ENCODE results near the gene CARNS1.
A peak's percentile ranks its signal among the peaks of the same experiment; 100 is the strongest.

Gene CARNS1

GRCh38 chr11:67396587-67397389 lies 18.7 kb upstream of the CARNS1 start:
- Histone ChIP-seq H3K27ac (peak overlapping the region in 10 of 11 experiments; percentile 11 to 59 (median 39); a peak in 14 of 22 replicates), H3K9ac (peak overlapping the region; percentile 31 to 98 (median 57); a peak in 20 of 22 replicates), H3K4me1 (peaks cover 58 to 76% (median 68%) of the 10 kb centered on the region in 10 experiments), H3K4me2 (peak overlapping the region; percentile 53 to 99 (median 93)), H3K9me3 (replicated peaks in 1 of 11) (no peaks in the 10 kb centered on the region), H3K36me3 (peaks cover 57 to 77% (median 69%) of the 10 kb centered on the region in 11 experiments), H3K4me3 (peak overlapping the region in 3 of 10 experiments; percentile 25 to 50 (median 26); a peak in 5 of 20 replicates), H3K27me3 (no peaks in the 10 kb centered on the region), H4K20me1 (peaks cover 42 to 92% (median 77%) of the 10 kb centered on the region in 11 experiments; a peak in 21 of 22 replicates)
- TF ChIP-seq Cebpa-rat (IDR thresholded peaks at IDR 0.05): no peak

- peaks cover 42 to 88% (median 73%) of the 10 kb centered on the region in 11 experiments; a peak in 21 of 22 replicates for H4K20me1 ChIP-seq
- peaks cover 61 to 79% (median 71%) of the 10 kb centered on the region in 10 experiments for H3K4me1 ChIP-seq
These were observed 17.9 kb upstream of the CARNS1 start for GRCh38 chr11:67397536-67397935.

GRCh38 chr11:67397986-67398660 lies 17.4 kb upstream of the CARNS1 start:
- Histone ChIP-seq H4K20me1 (peaks cover 42 to 82% (median 70%) of the 10 kb centered on the region in 11 experiments; a peak in 21 of 22 replicates), H3K9me3 (replicated peaks in 1 of 11) (no peaks in the 10 kb centered on the region), H3K9ac (peak overlapping the region in 10 of 11 experiments; percentile 31 to 98 (median 58); a peak in 17 of 22 replicates), H3K4me3 (peak overlapping the region in 1 of 10 experiments; percentile 15; a peak in 2 of 20 replicates), H3K27me3 (no peaks in the 10 kb centered on the region), H3K4me1 (peaks cover 63 to 79% (median 71%) of the 10 kb centered on the region in 10 experiments), H3K27ac (0 out of 22 replicates have a peak overlapping the region, but pooled peaks of 1 of the 11 experiments have one; percentile 13), H3K4me2 (peak overlapping the region; percentile 82 to 99 (median 94); a peak in 21 of 22 replicates), H3K36me3 (peaks cover 57 to 76% (median 69%) of the 10 kb centered on the region in 11 experiments)
- TF ChIP-seq Cebpa-rat (IDR thresholded peaks at IDR 0.05): no peak

More at GRCh38 chr11:67397536-67397935, 17.9 kb upstream of the CARNS1 start:
- Histone ChIP-seq H3K27ac (peak overlapping the region in 6 of 11 experiments; percentile 20 to 47 (median 33); a peak in 4 of 22 replicates), H3K4me2 (peak overlapping the region; percentile 82 to 99 (median 93)), H3K27me3 (no peaks in the 10 kb centered on the region), H3K4me3 (peak overlapping the region in 4 of 10 experiments; percentile 9 to 50 (median 17); a peak in 4 of 20 replicates), H3K9ac (peak overlapping the region; percentile 25 to 98 (median 56); a peak in 18 of 22 replicates), H3K36me3 (peaks cover 57 to 77% (median 69%) of the 10 kb centered on the region in 11 experiments), H3K9me3 (replicated peaks in 1 of 11) (no peaks in the 10 kb centered on the region)
- no peak for TF ChIP-seq Cebpa-rat (IDR thresholded peaks at IDR 0.05)

GRCh38 chr11:67398661-67399563 lies 16.6 kb upstream of the CARNS1 start:
- no peak for TF ChIP-seq Cebpa-rat (IDR thresholded peaks at IDR 0.05)
- Histone ChIP-seq H3K9ac (peak overlapping the region; percentile 94 to 99 (median 97); a peak in 21 of 22 replicates), H4K20me1 (peaks cover 42 to 74% (median 68%) of the 10 kb centered on the region in 11 experiments; a peak in 21 of 22 replicates), H3K27ac (peak overlapping the region in 3 of 11 experiments; percentile 13 to 22 (median 13); a peak in 2 of 22 replicates), H3K4me2 (peak overlapping the region; percentile 93 to 99 (median 97)), H3K27me3 (no peaks in the 10 kb centered on the region), H3K4me3 (peak overlapping the region in 8 of 10 experiments; percentile 90 to 99 (median 96); a peak in 12 of 20 replicates), H3K9me3 (replicated peaks in 1 of 11) (no peaks in the 10 kb centered on the region), H3K4me1 (peaks cover 68 to 80% (median 74%) of the 10 kb centered on the region in 10 experiments), H3K36me3 (peaks cover 53 to 68% (median 62%) of the 10 kb centered on the region in 11 experiments)

- peak overlapping the region; percentile 90 to 99 (median 96) for H3K4me3 ChIP-seq
- H3K27me3 ChIP-seq: no peaks in the 10 kb centered on the region
- peaks cover 42 to 65% (median 61%) of the 10 kb centered on the region in 11 experiments; a peak in 21 of 22 replicates for H4K20me1 ChIP-seq
- H3K4me2 ChIP-seq: peak overlapping the region; percentile 93 to 99 (median 97)
- peak overlapping the region; percentile 92 to 97 (median 96); a peak in 21 of 22 replicates for H3K27ac ChIP-seq
- H3K36me3 ChIP-seq: peaks cover 44 to 55% (median 51%) of the 10 kb centered on the region in 11 experiments
- H3K4me1 ChIP-seq: peaks cover 78 to 90% (median 87%) of the 10 kb centered on the region in 10 experiments
- TF ChIP-seq Cebpa-rat (IDR thresholded peaks at IDR 0.05): no peak
- peak overlapping the region; percentile 94 to 99 (median 97) for H3K9ac ChIP-seq
- no peaks in the 10 kb centered on the region for H3K9me3 ChIP-seq (replicated peaks in 1 of 11)
These were observed 15.1 kb upstream of the CARNS1 start for GRCh38 chr11:67400251-67400941.

- peaks cover 84 to 92% (median 90%) of the 10 kb centered on the region in 10 experiments for H3K4me1 ChIP-seq
- H3K9ac ChIP-seq: peak overlapping the region; percentile 94 to 99 (median 97)
- peak overlapping the region; percentile 93 to 99 (median 97) for H3K4me2 ChIP-seq
- peaks cover 38 to 55% (median 45%) of the 10 kb centered on the region in 11 experiments for H3K36me3 ChIP-seq
- H3K4me3 ChIP-seq: peak overlapping the region; percentile 90 to 99 (median 96)
- no peak for TF ChIP-seq Cebpa-rat (IDR thresholded peaks at IDR 0.05)
- peak overlapping the region; percentile 92 to 97 (median 96) for H3K27ac ChIP-seq
- H3K27me3 ChIP-seq: no peaks in the 10 kb centered on the region
- H3K9me3 ChIP-seq (replicated peaks in 1 of 11): no peaks in the 10 kb centered on the region
- H4K20me1 ChIP-seq: peaks cover 42 to 60% (median 55%) of the 10 kb centered on the region in 11 experiments; a peak in 21 of 22 replicates
These were observed 14.5 kb upstream of the CARNS1 start for GRCh38 chr11:67400942-67401494.

Data from BLaER1 treated with 17β-estradiol and CSF1 and Interleukin-3, amounts not matched to agents 10 nM and 100 nM (cell line).